OCI-LY3 (cell line): ENCODE results near the gene KLHL18.

ENCODE experiments used
- CTCF ChIP-seq: fragments of 200-600, 300-600 bp; sonication (generic); IDR thresholded peaks from 2 replicates; pipeline ENCODE4 v1.5.1; 2014; ENCODE audit warnings: antibody characterized with exemption, low read length, low read depth
- EZH2phosphoT487 ChIP-seq: fragments of 200-600 bp; shearing (Covaris generic); IDR thresholded peaks from 2 replicates; pipeline ENCODE4 v1.6.1; 2018; ENCODE audit warnings: antibody characterized with exemption, mixed run types, low read depth

DNA sequence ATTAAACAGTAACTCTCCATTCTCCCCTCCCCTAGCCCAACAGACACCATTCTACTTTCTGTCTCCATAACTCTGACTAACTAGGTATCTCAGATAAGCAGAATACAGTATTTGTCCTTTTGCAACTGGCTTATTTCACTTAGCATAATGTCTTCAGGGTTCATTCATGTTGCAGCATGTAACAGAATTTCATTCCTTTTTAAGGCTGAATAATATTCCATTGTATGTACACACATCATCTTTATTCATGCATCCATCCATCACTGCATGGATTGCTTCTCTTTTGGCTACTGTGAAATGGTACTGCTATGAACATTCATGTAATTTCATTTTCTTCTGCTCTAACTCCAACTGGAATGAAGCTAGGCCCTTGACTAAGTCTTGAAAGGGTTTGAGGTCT is 96.1 kb downstream of the KLHL18 start:
- no peak for TF ChIP-seq EZH2phosphoT487
- TF ChIP-seq CTCF, result no peak
